H9 (cell line): ENCODE results near the gene SLC25A48. TPM values are rescaled to one million over a fixed set of nuclear protein-coding genes. Genes with fewer than 3 reads are reported as not detected.

Experiments used
- DNase-seq: peaks from one replicate; pipeline ENCODE4 v3.0.0-alpha.2; 2017
- H2AFZ ChIP-seq: one replicate; pipeline ENCODE4 v1.6.1; 2013; ENCODE audit warnings: mild to moderate bottlenecking, low read length, control low read depth, moderate library complexity
- H2AK5ac ChIP-seq: 2 replicates; pipeline ENCODE4 v1.6.1; 2013; ENCODE audit warnings: low read length, control low read depth, mixed read lengths; ENCODE audit not compliant: insufficient read length
- H2BK120ac ChIP-seq: one replicate; pipeline ENCODE4 v1.6.1; 2013; ENCODE audit warnings: low read depth, mild to moderate bottlenecking, low read length, control low read depth, inconsistent platforms; ENCODE audit not compliant: poor library complexity, severe bottlenecking
- H2BK12ac ChIP-seq: 2 replicates; pipeline ENCODE4 v1.6.1; 2013; ENCODE audit warnings: low read length, control low read depth, mixed read lengths, low read depth; ENCODE audit not compliant: insufficient read length
- H2BK15ac ChIP-seq: 2 replicates; pipeline ENCODE4 v1.6.1; 2013; ENCODE audit warnings: low read depth, low read length, control low read depth
- H2BK20ac ChIP-seq: one replicate; pipeline ENCODE4 v1.6.1; 2013; ENCODE audit warnings: low read depth, mild to moderate bottlenecking, low read length, control low read depth, inconsistent platforms; ENCODE audit not compliant: poor library complexity, severe bottlenecking
- H2BK5ac ChIP-seq: 2 replicates; pipeline ENCODE4 v1.6.1; 2013; ENCODE audit warnings: low read length, control low read depth, mixed read lengths; ENCODE audit not compliant: insufficient read length
- H3K14ac ChIP-seq: 2 replicates; pipeline ENCODE4 v1.6.1; 2013; ENCODE audit warnings: low read length, control low read depth; ENCODE audit not compliant: insufficient read depth
- H3K18ac ChIP-seq: 2 replicates; pipeline ENCODE4 v1.6.1; 2013; ENCODE audit warnings: low read depth, mild to moderate bottlenecking, mixed read lengths, low read length, control low read depth; ENCODE audit not compliant: insufficient read length
- H3K23ac ChIP-seq: 2 replicates; pipeline ENCODE4 v1.6.1; 2013; ENCODE audit warnings: low read length, control low read depth, mixed read lengths, low read depth; ENCODE audit not compliant: insufficient read length
- H3K23me2 ChIP-seq: 2 replicates; pipeline ENCODE4 v1.6.1; 2013; ENCODE audit warnings: low read depth, mild to moderate bottlenecking, mixed read lengths, low read length, control low read depth; ENCODE audit not compliant: insufficient read length, poor library complexity, severe bottlenecking
- H3K27ac ChIP-seq: 2 replicates; pipeline ENCODE4 v1.5.1; 2013; ENCODE audit warnings: low read length, control low read depth, mixed read lengths, low read depth; ENCODE audit not compliant: insufficient read length
- H3K27me3 ChIP-seq: 2 replicates; pipeline ENCODE4 v1.6.1; 2013; ENCODE audit warnings: low read length, control low read depth, inconsistent platforms; ENCODE audit not compliant: insufficient read depth
- H3K4ac ChIP-seq: 2 replicates; pipeline ENCODE4 v1.6.1; 2013; ENCODE audit warnings: low read depth, mild to moderate bottlenecking, control low read depth, inconsistent platforms, low read length, moderate library complexity
- H3K4me1 ChIP-seq: 2 replicates; pipeline ENCODE4 v1.6.1; 2013; ENCODE audit warnings: low read length, control low read depth, inconsistent platforms; ENCODE audit not compliant: insufficient read depth
- H3K4me2 ChIP-seq: 2 replicates; pipeline ENCODE4 v1.6.1; 2013; ENCODE audit warnings: low read length, control low read depth, mixed read lengths; ENCODE audit not compliant: insufficient read length, insufficient read depth
- H3K56ac ChIP-seq: 2 replicates; pipeline ENCODE4 v1.6.1; 2013; ENCODE audit warnings: low read depth, mild to moderate bottlenecking, mixed read lengths, low read length, control low read depth; ENCODE audit not compliant: insufficient read length
- H3K79me1 ChIP-seq: 2 replicates; pipeline ENCODE4 v1.6.1; 2013; ENCODE audit warnings: low read depth, mild to moderate bottlenecking, moderate library complexity, low read length, control low read depth, inconsistent platforms; ENCODE audit not compliant: insufficient read depth, poor library complexity, severe bottlenecking
- H3K79me2 ChIP-seq: 2 replicates; pipeline ENCODE4 v1.6.1; 2013; ENCODE audit warnings: low read length, control low read depth, inconsistent platforms; ENCODE audit not compliant: insufficient read depth
- H3K9ac ChIP-seq: 2 replicates; pipeline ENCODE4 v1.6.1; 2013; ENCODE audit warnings: low read length, control low read depth, mixed read lengths; ENCODE audit not compliant: insufficient read length; ENCODE audit errors: extremely low read depth
- H3K9me3 ChIP-seq: one replicate; pipeline ENCODE4 v1.6.1; 2013; ENCODE audit warnings: low read depth, low read length, inconsistent platforms; ENCODE audit not compliant: control insufficient read depth
- H3T11ph ChIP-seq: one replicate; pipeline ENCODE4 v1.6.1; 2013; ENCODE audit warnings: mild to moderate bottlenecking, low read length, control low read depth, inconsistent platforms
- H4K20me1 ChIP-seq: one replicate; pipeline ENCODE4 v1.6.1; 2013; ENCODE audit not compliant: control insufficient read depth, insufficient read length, insufficient read depth
- H4K5ac ChIP-seq: 2 replicates; pipeline ENCODE4 v1.6.1; 2013; ENCODE audit warnings: low read depth, mild to moderate bottlenecking, mixed read lengths, low read length, control low read depth; ENCODE audit not compliant: insufficient read length
- H4K8ac ChIP-seq: replicated peaks from 2 replicates; pipeline ENCODE4 v1.6.1; 2013; ENCODE audit warnings: low read length, control low read depth, mixed read lengths, low read depth; ENCODE audit not compliant: insufficient read length
- H4K91ac ChIP-seq: 2 replicates; pipeline ENCODE4 v1.6.1; 2013; ENCODE audit warnings: low read depth, mild to moderate bottlenecking, moderate library complexity, mixed read lengths, low read length, control low read depth; ENCODE audit not compliant: insufficient read length
- H3K27ac Mint-ChIP-seq, 3 experiments: 2 replicates in 2 of 3; 3 replicates in 1 of 3; pipeline ENCODE4 v1.8.0; 2020 to 2021; ENCODE audit warnings: mixed read lengths in 3 of 3, mild to moderate bottlenecking in 1 of 3, moderate library complexity in 1 of 3
- H3K27me3 Mint-ChIP-seq: 2 replicates; pipeline ENCODE4 v1.8.0; 2021; ENCODE audit warnings: low read depth, mild to moderate bottlenecking, moderate library complexity, mixed read lengths
- H3K36me3 Mint-ChIP-seq, 3 experiments: 2 replicates in 2 of 3; 3 replicates in 1 of 3; pipeline ENCODE4 v1.8.0; 2020 to 2021; ENCODE audit warnings: low read depth in 3 of 3, mixed read lengths in 3 of 3; ENCODE audit not compliant: insufficient read depth in 1 of 3
- H3K4me1 Mint-ChIP-seq, 2 experiments: 2 replicates each; pipeline ENCODE4 v1.8.0; 2020; ENCODE audit warnings: mixed read lengths in 2 of 2
- H3K4me3 Mint-ChIP-seq, 2 experiments: 2 replicates in 1 of 2; 3 replicates in 1 of 2; pipeline ENCODE4 v1.8.0; 2020 to 2021; ENCODE audit warnings: mild to moderate bottlenecking in 2 of 2, mixed read lengths in 2 of 2, moderate library complexity in 1 of 2
- H3K9me3 Mint-ChIP-seq, 2 experiments: 2 replicates in 1 of 2; 3 replicates in 1 of 2; pipeline ENCODE4 v1.8.0; 2020; ENCODE audit warnings: mild to moderate bottlenecking in 2 of 2, mixed read lengths in 2 of 2, moderate library complexity in 1 of 2
- CTCF ChIP-seq: fragments of 200-600 bp; sonication (generic); conservative IDR thresholded peaks from 3 replicates; pipeline ENCODE4 v1.8.0; 2021; ENCODE audit warnings: antibody characterized with exemption, mild to moderate bottlenecking
- total RNA-seq: library from RNA; stranded (reverse); gene quantifications from 2 replicates; pipeline ENCODE4 v1.2.1, GENCODE V29; 2021

SLC25A48 gene
- total RNA-seq, 1 experiment from 2014 or later = 0.66 TPM

GRCh38 chr5:135846311-135846710 lies 11.8 kb downstream of the SLC25A48 start:
- Histone ChIP-seq H2AK5ac (no peak overlapping the region), H2AFZ (no peak overlapping the region), H3K14ac (no peak overlapping the region), H3K79me1 (no peaks in the 10 kb centered on the region), H3K4ac (no peak overlapping the region), H3K4me2 (no peak overlapping the region), H4K8ac (no peak overlapping the region), H4K91ac (no peak overlapping the region), H4K5ac (no peak overlapping the region), H3K9ac (no peak overlapping the region), H2BK12ac (no peak overlapping the region), H3K27me3 (no peaks in the 10 kb centered on the region), H3K9me3 (no peaks in the 10 kb centered on the region), H3K79me2 (no peaks in the 10 kb centered on the region), H3K4me1 (no peaks in the 10 kb centered on the region), H3K18ac (no peak overlapping the region), H3K56ac (no peak overlapping the region), H4K20me1 (no peaks in the 10 kb centered on the region), H2BK5ac (no peak overlapping the region), H2BK20ac (no peak overlapping the region), H3T11ph (no peak overlapping the region), H2BK15ac (no peak overlapping the region), H3K27ac (no peak overlapping the region), H2BK120ac (no peak overlapping the region), H3K23ac (no peak overlapping the region), H3K23me2 (no peaks in the 10 kb centered on the region)
- Mint-ChIP-seq H3K27ac (no peak overlapping the region), H3K27me3 (peaks cover 19% of the 10 kb centered on the region), H3K36me3 (no peaks in the 10 kb centered on the region), H3K4me1 (no peaks in the 10 kb centered on the region), H3K4me3 (no peak overlapping the region), H3K9me3 (no peaks in the 10 kb centered on the region)
- DNase-seq = no peak
- TF ChIP-seq CTCF = no peak
